HepG2 (cell line): ENCODE results near the gene OR5K2. TPM values are rescaled to one million over a fixed set of nuclear protein-coding genes. Genes with fewer than 3 reads are reported as not detected.

Source experiments
- ATAC-seq: fragments of 200-7000 bp; cut with Tn5 transposase; 3 replicates; pipeline ENCODE4 v1.9.1; 2020; ENCODE audit warnings: mild to moderate bottlenecking, moderate library complexity
- BruUV-seq: library from RNA; stranded (reverse); fragments of 400-500 nt; replicated peaks from 2 replicates; lab custom pipeline; 2021; lab: Mats Ljungman, UMichigan
- CTCF ChIA-PET: fragments of 300-600 bp; formaldehyde crosslinking; extraction: SDS; loops from one replicate; lab custom pipeline; 2021; ENCODE audit warnings: low total read pairs, inconsistent platforms, low intra/inter-chr PET ratio; lab: Yijun Ruan, JAX
- POLR2A ChIA-PET: fragments of 350-600 bp; sonication (Branson Sonifier 250); formaldehyde crosslinking; loops from one replicate; lab custom pipeline; 2020; ENCODE audit warnings: antibody characterized with exemption, inconsistent platforms; lab: Yijun Ruan, JAX
- DNase-seq: peaks from one replicate; pipeline ENCODE4 v3.0.0-alpha.2; 2015; ENCODE audit warnings: low spot score
- FAIRE-seq: peaks from 3 replicates; lab custom pipeline; 2011; peaks lifted over from hg19 to GRCh38; lab: Jason Lieb, UNC
- H2AFZ ChIP-seq: one replicate; pipeline ENCODE4 v1.6.1; 2011; ENCODE audit warnings: low read length, inconsistent platforms
- H3K27ac ChIP-seq: fragments of 300-600 bp; 3 replicates; pipeline ENCODE4 v1.8.0; 2011; ENCODE audit warnings: mixed run types, mild to moderate bottlenecking, mixed read lengths, low read length, inconsistent platforms; ENCODE audit not compliant: insufficient read depth; ENCODE audit errors: extremely low read length
- H3K27me3 ChIP-seq, 2 experiments: fragments of 200-600 bp in 1 of 2; 2 replicates in 1 of 2; 3 replicates in 1 of 2; pipeline versions ENCODE4 v1.6.0 to v1.8.0; 2011; ENCODE audit warnings: low read length in 2 of 2, mild to moderate bottlenecking in 2 of 2, moderate library complexity in 2 of 2, inconsistent platforms in 1 of 2; ENCODE audit not compliant: insufficient read depth in 2 of 2, control insufficient read depth in 1 of 2
- H3K36me3 ChIP-seq, 2 experiments: fragments of 200-600 bp in 1 of 2; replicated peaks in 1 of 2; 2 replicates in 1 of 2; 3 replicates in 1 of 2; pipeline versions ENCODE4 v1.5.1 to v1.8.0; 2011; ENCODE audit warnings: low read length in 2 of 2, inconsistent platforms in 1 of 2; ENCODE audit not compliant: insufficient read depth in 2 of 2, control insufficient read depth in 1 of 2
- H3K4me1 ChIP-seq: 2 replicates; pipeline ENCODE4 v1.5.1; 2012; ENCODE audit warnings: low read length, inconsistent platforms; ENCODE audit not compliant: insufficient read depth
- H3K4me2 ChIP-seq: 2 replicates; pipeline ENCODE4 v1.6.0; 2011; ENCODE audit warnings: low read depth, low read length, inconsistent platforms
- H3K4me3 ChIP-seq, 3 experiments: fragments of 200-600 bp in 1 of 3; sonication (generic), shearing (Covaris generic) in 1 of 3; replicated peaks in 1 of 3; 2 replicates each; pipeline ENCODE4 v1.5.1; 2011 to 2016; ENCODE audit warnings: low read length in 3 of 3, inconsistent platforms in 2 of 3, low read depth in 2 of 3, mild to moderate bottlenecking in 2 of 3, control low read depth in 1 of 3, mixed read lengths in 1 of 3; ENCODE audit not compliant: insufficient read depth in 1 of 3
- H3K79me2 ChIP-seq: one replicate; pipeline ENCODE4 v1.6.1; 2011; ENCODE audit warnings: low read length, inconsistent platforms; ENCODE audit not compliant: insufficient read depth
- H3K9ac ChIP-seq: 2 replicates; pipeline ENCODE4 v1.6.0; 2011; ENCODE audit warnings: mild to moderate bottlenecking, low read depth, low read length, inconsistent platforms; ENCODE audit not compliant: insufficient read depth
- H3K9me3 ChIP-seq: 2 replicates; pipeline ENCODE4 v1.5.1; 2012; ENCODE audit warnings: mild to moderate bottlenecking, low read length
- H4K20me1 ChIP-seq: 2 replicates; pipeline ENCODE4 v1.6.0; 2011; ENCODE audit warnings: inconsistent platforms, mild to moderate bottlenecking, low read length, moderate library complexity; ENCODE audit not compliant: insufficient read depth
- GZF1 ChIP-seq: sonication (generic); formaldehyde crosslinking; IDR thresholded peaks from 2 replicates; pipeline ENCODE4 v1.5.1; 2020; ENCODE audit warnings: mild to moderate bottlenecking, missing genetic modification reagents
- HNF4G ChIP-seq, 2 experiments: sonication (generic) in 1 of 2; formaldehyde crosslinking in 1 of 2; IDR thresholded peaks; 2 replicates each; pipeline versions ENCODE4 v1.4.0 to v1.6.1; 2011 to 2020; ENCODE audit warnings: borderline replicate concordance in 2 of 2, low read depth in 2 of 2, mild to moderate bottlenecking in 2 of 2, low read length in 1 of 2, missing genetic modification reagents in 1 of 2, moderate library complexity in 1 of 2
- MED13 ChIP-seq: sonication (generic); formaldehyde crosslinking; IDR thresholded peaks from 2 replicates; pipeline ENCODE4 v1.5.0; 2020; ENCODE audit warnings: missing genetic modification reagents
- PHB2 ChIP-seq: fragments of 450-650 bp; IDR thresholded peaks from 2 replicates; pipeline ENCODE4 v1.6.1; 2018; ENCODE audit not compliant: partially characterized antibody
- SAFB2 ChIP-seq: sonication (generic); formaldehyde crosslinking; IDR thresholded peaks from 2 replicates; pipeline ENCODE4 v1.5.1; 2020; ENCODE audit warnings: missing genetic modification reagents, low read depth, mild to moderate bottlenecking, borderline replicate concordance
- TRIM24 ChIP-seq: sonication (generic); formaldehyde crosslinking; IDR thresholded peaks from 2 replicates; pipeline ENCODE4 v1.8.0; 2022; ENCODE audit warnings: mild to moderate bottlenecking, missing genetic modification reagents
- ZBTB8A ChIP-seq: sonication (generic); formaldehyde crosslinking; IDR thresholded peaks from 2 replicates; pipeline ENCODE4 v1.4.0; 2020; ENCODE audit warnings: mild to moderate bottlenecking, low read depth, missing genetic modification reagents, borderline replicate concordance
- ZNF33B ChIP-seq: sonication (generic); formaldehyde crosslinking; IDR thresholded peaks from 2 replicates; pipeline ENCODE4 v1.5.1; 2020; ENCODE audit warnings: mild to moderate bottlenecking, missing genetic modification reagents
- ZNF570 ChIP-seq: sonication (generic); formaldehyde crosslinking; IDR thresholded peaks from 2 replicates; pipeline ENCODE4 v1.4.0; 2020; ENCODE audit warnings: mild to moderate bottlenecking, missing genetic modification reagents, borderline replicate concordance
- ZNF589 ChIP-seq: sonication (generic); formaldehyde crosslinking; conservative IDR thresholded peaks from 2 replicates; pipeline ENCODE4 v1.8.0; 2022; ENCODE audit warnings: mild to moderate bottlenecking, moderate library complexity, missing genetic modification reagents
- WGBS: methylation state at CpG from one replicate; pipeline ENCODE4 v1.1.6; 2017; ENCODE audit warnings: low lambda C conversion rate; 5-methylcytosine and 5-hydroxymethylcytosine counted together
- in situ Hi-C: cut with HindIII; loops from 2 replicates; pipeline ENCODE4 v1.10.0; 2017; ENCODE audit warnings: low pct_unique_long_range_greater_than_20kb; ENCODE audit not compliant: extremely low pct_ligation_motif_present
- intact Hi-C: fragments of 100-400 bp; cut with micrococcal nuclease; formaldehyde crosslinking; loops from one replicate; pipeline ENCODE4 v1.10.0; 2022; ENCODE audit not compliant: unreplicated experiment
- polyA plus RNA-seq, 8 experiments: library from polyadenylated mRNA; depleted of rRNA in 3 of 8; stranded (reverse) in 7 of 8; unstranded in 1 of 8; fragments of >200 nt; fragmentation: Illumina TruSeq in 4 of 8; extraction: Trizol in 4 of 8; gene quantifications; 2 replicates each; pipeline versions ENCODE4 v1.2.1 to v1.2.3, GENCODE V29; 2011 to 2016; ENCODE audit warnings: low read depth in 4 of 8, missing spikeins in 1 of 8, mixed read lengths in 1 of 8; ENCODE audit not compliant: insufficient read depth in 1 of 8
- total RNA-seq, 5 experiments: library from RNA; depleted of rRNA; stranded (reverse); fragments of >200 nt; fragmentation: Illumina TruSeq; extraction: Trizol; gene quantifications; 2 replicates each; pipeline ENCODE4 v1.2.3, GENCODE V29; 2016; ENCODE audit warnings: low read depth in 1 of 5
- TF ChIP-seq, protein P1 (sequence below): sonication (generic); formaldehyde crosslinking; IDR thresholded peaks from 2 replicates; pipeline ENCODE4 v1.5.1; 2020; ENCODE audit warnings: missing genetic modification reagents, mild to moderate bottlenecking, borderline replicate concordance
- TF ChIP-seq, protein P2 (sequence below): sonication (generic); formaldehyde crosslinking; IDR thresholded peaks from 2 replicates; pipeline ENCODE4 v1.5.0; 2020; ENCODE audit warnings: mild to moderate bottlenecking, missing genetic modification reagents, moderate library complexity

OR5K2 gene
- total and polyA plus RNA-seq, 2 of the 13 experiments (the other 11 are each of a cell fraction or from before 2014, with no cell fraction given): not detected

DNA sequence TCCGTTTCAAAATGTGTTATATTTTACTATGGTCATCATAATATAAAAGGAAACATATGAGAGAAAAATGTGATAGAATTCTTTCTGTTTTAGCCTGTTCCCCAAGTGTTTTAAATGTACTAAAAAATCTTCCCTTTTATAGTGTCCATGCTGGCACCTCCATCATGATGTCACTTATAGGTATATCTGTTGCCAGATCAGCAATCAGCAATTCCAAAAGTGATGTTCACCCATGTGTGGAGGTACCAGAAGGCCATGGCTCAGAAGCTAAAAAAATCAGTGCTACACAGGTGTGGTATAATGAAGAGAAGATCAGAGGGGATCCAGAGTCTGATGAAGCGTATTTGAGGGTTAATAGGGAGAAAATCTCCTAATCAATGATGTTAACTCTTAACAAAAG is 33.2 kb downstream of the OR5K2 start (continued):
- TF ChIP-seq, protein P1, sequence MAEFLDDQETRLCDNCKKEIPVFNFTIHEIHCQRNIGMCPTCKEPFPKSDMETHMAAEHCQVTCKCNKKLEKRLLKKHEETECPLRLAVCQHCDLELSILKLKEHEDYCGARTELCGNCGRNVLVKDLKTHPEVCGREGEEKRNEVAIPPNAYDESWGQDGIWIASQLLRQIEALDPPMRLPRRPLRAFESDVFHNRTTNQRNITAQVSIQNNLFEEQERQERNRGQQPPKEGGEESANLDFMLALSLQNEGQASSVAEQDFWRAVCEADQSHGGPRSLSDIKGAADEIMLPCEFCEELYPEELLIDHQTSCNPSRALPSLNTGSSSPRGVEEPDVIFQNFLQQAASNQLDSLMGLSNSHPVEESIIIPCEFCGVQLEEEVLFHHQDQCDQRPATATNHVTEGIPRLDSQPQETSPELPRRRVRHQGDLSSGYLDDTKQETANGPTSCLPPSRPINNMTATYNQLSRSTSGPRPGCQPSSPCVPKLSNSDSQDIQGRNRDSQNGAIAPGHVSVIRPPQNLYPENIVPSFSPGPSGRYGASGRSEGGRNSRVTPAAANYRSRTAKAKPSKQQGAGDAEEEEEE (CRISPR knock-in tag): no peak
- no peak for TF ChIP-seq ZNF33B
- TF ChIP-seq GZF1: no peak
- TF ChIP-seq MED13: no peak

DNA sequence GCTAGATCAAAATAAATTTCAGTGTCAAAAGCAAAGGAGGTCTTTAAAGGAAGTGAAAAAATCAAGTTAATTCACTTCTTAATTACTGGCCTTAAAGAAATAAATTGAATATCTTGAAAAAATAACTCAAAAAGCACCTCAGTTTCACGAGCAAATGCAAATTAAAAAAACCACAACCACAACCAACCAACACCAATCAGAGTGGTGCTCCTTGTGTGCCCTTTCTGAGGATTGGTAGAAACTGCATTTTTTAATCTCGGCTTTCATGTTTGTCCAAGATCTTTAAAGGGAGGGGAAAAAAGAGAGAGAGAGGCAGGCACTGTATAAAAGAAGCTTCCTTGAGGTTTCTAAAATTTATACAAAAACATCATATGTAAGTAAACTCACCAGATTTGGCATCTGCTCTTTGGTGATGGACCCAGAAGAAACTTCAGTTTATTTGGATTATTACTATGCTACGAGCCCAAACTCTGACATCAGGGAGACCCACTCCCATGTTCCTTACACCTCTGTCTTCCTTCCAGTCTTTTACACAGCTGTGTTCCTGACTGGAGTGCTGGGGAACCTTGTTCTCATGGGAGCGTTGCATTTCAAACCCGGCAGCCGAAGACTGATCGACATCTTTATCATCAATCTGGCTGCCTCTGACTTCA is 34.3 kb downstream of the OR5K2 start, which contains the start of gene GPR15:
Gene GPR15, plus strand, starts transcription at position 357 of the 653 bp plus-strand sequence. Its CDS starts 56 bp downstream, at position 413.
- Histone ChIP-seq H3K4me2 (no peak within 1 kb of the TSS), H3K27me3 (0 out of 5 replicates have a peak, but pooled peaks cover 0 to 4% of the 10 kb centered on the region in 2 experiments), H4K20me1 (no peaks in the 10 kb centered on the region), H3K4me3 (no peak within 1 kb of the TSS)
- intact Hi-C loops: no loop called here
- no TSS peak for BruUV-seq
- in situ Hi-C loops: no loop called here
- no peak for TF ChIP-seq HNF4G (IDR thresholded peaks at IDR 0.05; ENCODE audit: borderline replicate concordance, low read depth, low read length)
- no peak for TF ChIP-seq HNF4G (CRISPR knock-in tag; IDR thresholded peaks at IDR 0.05; ENCODE audit: borderline replicate concordance, low read depth)
- no peak for TF ChIP-seq SAFB2 (CRISPR knock-in tag)
- TF ChIP-seq, protein P2, sequence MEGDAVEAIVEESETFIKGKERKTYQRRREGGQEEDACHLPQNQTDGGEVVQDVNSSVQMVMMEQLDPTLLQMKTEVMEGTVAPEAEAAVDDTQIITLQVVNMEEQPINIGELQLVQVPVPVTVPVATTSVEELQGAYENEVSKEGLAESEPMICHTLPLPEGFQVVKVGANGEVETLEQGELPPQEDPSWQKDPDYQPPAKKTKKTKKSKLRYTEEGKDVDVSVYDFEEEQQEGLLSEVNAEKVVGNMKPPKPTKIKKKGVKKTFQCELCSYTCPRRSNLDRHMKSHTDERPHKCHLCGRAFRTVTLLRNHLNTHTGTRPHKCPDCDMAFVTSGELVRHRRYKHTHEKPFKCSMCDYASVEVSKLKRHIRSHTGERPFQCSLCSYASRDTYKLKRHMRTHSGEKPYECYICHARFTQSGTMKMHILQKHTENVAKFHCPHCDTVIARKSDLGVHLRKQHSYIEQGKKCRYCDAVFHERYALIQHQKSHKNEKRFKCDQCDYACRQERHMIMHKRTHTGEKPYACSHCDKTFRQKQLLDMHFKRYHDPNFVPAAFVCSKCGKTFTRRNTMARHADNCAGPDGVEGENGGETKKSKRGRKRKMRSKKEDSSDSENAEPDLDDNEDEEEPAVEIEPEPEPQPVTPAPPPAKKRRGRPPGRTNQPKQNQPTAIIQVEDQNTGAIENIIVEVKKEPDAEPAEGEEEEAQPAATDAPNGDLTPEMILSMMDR (CRISPR knock-in tag): no peak
- no peak for TF ChIP-seq TRIM24 (CRISPR knock-in tag)
- TF ChIP-seq ZBTB8A: no peak
- no peak for TF ChIP-seq ZNF589 (CRISPR knock-in tag)
- TF ChIP-seq PHB2: no peak
- TF ChIP-seq ZNF570 (CRISPR knock-in tag): no peak
- TF ChIP-seq, all 625 proteins: peak for 0
- POLR2A ChIA-PET: no interaction called here
- no peaks in the 10 kb centered on the region for H3K36me3 ChIP-seq
- H3K9me3 ChIP-seq: no peaks in the 10 kb centered on the region
- ATAC-seq (no peak), DNase-seq (no peak), FAIRE-seq (no peak)
- no peak within 1 kb of the TSS for H2AFZ ChIP-seq
- H3K79me2 ChIP-seq: no peaks in the 10 kb centered on the region
- H3K9ac ChIP-seq: no peak within 1 kb of the TSS
- CTCF ChIA-PET: no interaction called here
- peaks cover 18% of the 10 kb centered on the region for H3K4me1 ChIP-seq
- no peak within 1 kb of the TSS for H3K27ac ChIP-seq
- WGBS: 59% methylated on average over 7 of the region's 7 CpGs
